HEK293T (cell line): ENCODE data around the gene DNAJC1.

Experiments
- ARNT ChIP-seq: fragments of 450-650 bp; IDR thresholded peaks from 2 replicates; pipeline ENCODE4 v1.6.1; 2017; ENCODE audit warnings: mild to moderate bottlenecking
- FOXM1 ChIP-seq: fragments of 450-650 bp; IDR thresholded peaks from 2 replicates; pipeline ENCODE4 v1.6.1; 2017; ENCODE audit warnings: mild to moderate bottlenecking, borderline replicate concordance
- SP1 ChIP-seq: fragments of 450-650 bp; IDR thresholded peaks from 2 replicates; pipeline ENCODE4 v1.6.1; 2017
- SUZ12 ChIP-seq: fragments of 450-650 bp; IDR thresholded peaks from 2 replicates; pipeline ENCODE4 v1.6.1; 2016; ENCODE audit warnings: mild to moderate bottlenecking
- TARDBP ChIP-seq: fragments of 450-650 bp; IDR thresholded peaks from 2 replicates; pipeline ENCODE4 v1.6.1; 2016
- ZNF384 ChIP-seq: fragments of 450-650 bp; IDR thresholded peaks from 2 replicates; pipeline ENCODE4 v1.6.1; 2016

GRCh38 chr10:21985541-21985940 lies 18.0 kb downstream of the DNAJC1 start:
- TF ChIP-seq TARDBP = no peak
- TF ChIP-seq SUZ12 = no peak
- TF ChIP-seq FOXM1 = no peak
- no peak for TF ChIP-seq ZNF384
- no peak for TF ChIP-seq SP1
- no peak for TF ChIP-seq ARNT
